GM19455 (cell line): ENCODE measurements around the gene PUM1.

ENCODE experiments used
- ATAC-seq: cut with Tn5 transposase; IDR thresholded peaks from one replicate; pipeline ENCODE4 v1.9.1; 2021; ENCODE audit not compliant: unreplicated experiment

Gene PUM1

GRCh38 chr1:31032266-31032665 lies 33.3 kb downstream of the PUM1 start:
- ATAC-seq: no peak

- ATAC-seq: no peak
Observed at GRCh38 chr1:31031330-31032143, 34.0 kb downstream of the PUM1 start.

GRCh38 chr1:31029026-31029425 lies 36.5 kb downstream of the PUM1 start:
- no peak for ATAC-seq

- ATAC-seq: no peak
Observed at GRCh38 chr1:31027693-31028526, 37.6 kb downstream of the PUM1 start.

- no peak for ATAC-seq
Observed at GRCh38 chr1:31022259-31022658, 43.3 kb downstream of the PUM1 start.

GRCh38 chr1:31020007-31020790 lies 45.3 kb downstream of the PUM1 start:
- ATAC-seq: no peak

- ATAC-seq: no peak
Observed at GRCh38 chr1:31019401-31019800, 46.1 kb downstream of the PUM1 start.

- no peak for ATAC-seq
Observed at GRCh38 chr1:31016868-31017267, 48.6 kb downstream of the PUM1 start.

- no peak for ATAC-seq
Observed at GRCh38 chr1:31013187-31013864, 52.2 kb downstream of the PUM1 start.

GRCh38 chr1:31012210-31012924 lies 53.1 kb downstream of the PUM1 start:
- ATAC-seq: no peak

GRCh38 chr1:31011719-31012118 lies 53.8 kb downstream of the PUM1 start:
- no peak for ATAC-seq

- ATAC-seq: no peak
Observed at GRCh38 chr1:31010086-31010989, 55.2 kb downstream of the PUM1 start.

- ATAC-seq: no peak
Observed at GRCh38 chr1:31007462-31007991, 58.0 kb downstream of the PUM1 start.

GRCh38 chr1:31006747-31007146 lies 58.8 kb downstream of the PUM1 start:
- no peak for ATAC-seq

- no peak for ATAC-seq
Observed at GRCh38 chr1:31005617-31006166, 59.8 kb downstream of the PUM1 start.

- no peak for ATAC-seq
Observed at GRCh38 chr1:31005198-31005597, 60.3 kb downstream of the PUM1 start.

GRCh38 chr1:31004231-31004621 lies 61.3 kb downstream of the PUM1 start:
- no peak for ATAC-seq

GRCh38 chr1:31003613-31004230 lies 61.8 kb downstream of the PUM1 start:
- no peak for ATAC-seq
